WTC11 (cell line): ENCODE results near the gene LGMN. TPM values are rescaled to one million over a fixed set of nuclear protein-coding genes. Genes with fewer than 3 reads are reported as not detected.

Source experiments
- ATAC-seq: fragments of 200-7000 bp; cut with Tn5 transposase; 2 replicates; pipeline ENCODE4 v1.10.0; 2021; ENCODE audit warnings: mild to moderate bottlenecking, moderate library complexity
- CTCF ChIA-PET: fragments of 300-600 bp; sonication (Branson Sonifier 250); formaldehyde crosslinking; loops from one replicate; lab custom pipeline; 2021; ENCODE audit warnings: antibody characterized with exemption; lab: Charles Lee
- POLR2A ChIA-PET: fragments of 350-600 bp; sonication (Branson Sonifier 250); formaldehyde crosslinking; loops from one replicate; lab custom pipeline; 2021; ENCODE audit warnings: antibody characterized with exemption; lab: Charles Lee
- DNase-seq: peaks from one replicate; pipeline ENCODE4 v3.0.0; 2021; ENCODE audit warnings: low spot score
- H3K27ac Mint-ChIP-seq: 2 replicates; pipeline ENCODE4 v1.8.0; 2021; ENCODE audit warnings: mixed read lengths
- H3K27me3 Mint-ChIP-seq: 2 replicates; pipeline ENCODE4 v1.8.0; 2021; ENCODE audit warnings: low read depth, mild to moderate bottlenecking, moderate library complexity, mixed read lengths
- H3K36me3 Mint-ChIP-seq: 2 replicates; pipeline ENCODE4 v1.8.0; 2021; ENCODE audit warnings: mixed read lengths
- H3K4me1 Mint-ChIP-seq: 2 replicates; pipeline ENCODE4 v1.8.0; 2022; ENCODE audit warnings: mixed read lengths
- H3K4me3 Mint-ChIP-seq: 2 replicates; pipeline ENCODE4 v1.8.0; 2021; ENCODE audit warnings: mild to moderate bottlenecking, moderate library complexity, mixed read lengths
- H3K9me3 Mint-ChIP-seq: 2 replicates; pipeline ENCODE4 v1.8.0; 2021; ENCODE audit warnings: mixed read lengths
- CREM ChIP-seq: sonication (generic); formaldehyde crosslinking; IDR thresholded peaks from 2 replicates; pipeline ENCODE4 v1.8.1; 2022; ENCODE audit warnings: mild to moderate bottlenecking, missing genetic modification reagents, moderate library complexity
- ESRRA ChIP-seq: sonication (generic); formaldehyde crosslinking; IDR thresholded peaks from 2 replicates; pipeline ENCODE4 v1.8.1; 2022; ENCODE audit warnings: mild to moderate bottlenecking, missing genetic modification reagents, borderline replicate concordance
- ETV6 ChIP-seq: sonication (generic); formaldehyde crosslinking; IDR thresholded peaks from 2 replicates; pipeline ENCODE4 v1.8.1; 2022; ENCODE audit warnings: mild to moderate bottlenecking, missing genetic modification reagents
- FOXK1 ChIP-seq: sonication (generic); formaldehyde crosslinking; IDR thresholded peaks from 2 replicates; pipeline ENCODE4 v1.8.0; 2022; ENCODE audit warnings: mild to moderate bottlenecking, moderate library complexity, missing genetic modification reagents
- FOXP1 ChIP-seq: sonication (generic); formaldehyde crosslinking; IDR thresholded peaks from 2 replicates; pipeline ENCODE4 v1.8.0; 2022; ENCODE audit warnings: missing genetic modification reagents, mild to moderate bottlenecking, moderate library complexity, borderline replicate concordance
- HMGXB4 ChIP-seq: sonication (generic); formaldehyde crosslinking; IDR thresholded peaks from 2 replicates; pipeline ENCODE4 v1.8.1; 2023; ENCODE audit warnings: mild to moderate bottlenecking, moderate library complexity, missing genetic modification reagents
- KAT7 ChIP-seq: sonication (generic); formaldehyde crosslinking; IDR thresholded peaks from 2 replicates; pipeline ENCODE4 v1.8.1; 2023; ENCODE audit warnings: missing genetic modification reagents, mild to moderate bottlenecking, borderline replicate concordance
- MXD4 ChIP-seq: fragments of 250-450 bp; sonication (Bioruptor Pico); IDR thresholded peaks from 2 replicates; pipeline ENCODE4 v1.8.0; 2021; ENCODE audit warnings: mild to moderate bottlenecking, moderate library complexity, borderline replicate concordance
- MYBL2 ChIP-seq: sonication (generic); formaldehyde crosslinking; IDR thresholded peaks from 2 replicates; pipeline ENCODE4 v1.8.1; 2023; ENCODE audit warnings: mild to moderate bottlenecking, moderate library complexity, missing genetic modification reagents
- NFYB ChIP-seq: sonication (generic); formaldehyde crosslinking; conservative IDR thresholded peaks from 2 replicates; pipeline ENCODE4 v1.8.0; 2022; ENCODE audit warnings: low read depth, missing genetic modification reagents
- PRRX2 ChIP-seq: fragments of 250-450 bp; sonication (Bioruptor Pico); IDR thresholded peaks from 2 replicates; pipeline ENCODE4 v1.8.0; 2021; ENCODE audit warnings: mild to moderate bottlenecking
- RORB ChIP-seq: fragments of 250-450 bp; sonication (Bioruptor Pico); IDR thresholded peaks from 2 replicates; pipeline ENCODE4 v1.9.0; 2021; ENCODE audit warnings: mild to moderate bottlenecking
- TCF7 ChIP-seq: sonication (generic); formaldehyde crosslinking; IDR thresholded peaks from 2 replicates; pipeline ENCODE4 v1.8.0; 2022; ENCODE audit warnings: mild to moderate bottlenecking, low read depth, missing genetic modification reagents, moderate library complexity
- USF2 ChIP-seq: sonication (generic); formaldehyde crosslinking; IDR thresholded peaks from 2 replicates; pipeline ENCODE4 v1.8.1; 2023; ENCODE audit warnings: mild to moderate bottlenecking, missing genetic modification reagents, moderate library complexity
- ZNF232 ChIP-seq: sonication (generic); formaldehyde crosslinking; IDR thresholded peaks from 2 replicates; pipeline ENCODE4 v1.8.0; 2022; ENCODE audit warnings: mild to moderate bottlenecking, missing genetic modification reagents
- ZNF671 ChIP-seq: fragments of 250-450 bp; sonication (Bioruptor Pico); IDR thresholded peaks from 2 replicates; pipeline ENCODE4 v1.8.0; 2021; ENCODE audit warnings: mild to moderate bottlenecking
- total RNA-seq: library from RNA; stranded (reverse); gene quantifications from 3 replicates; pipeline ENCODE4 v1.2.3, GENCODE V29; 2021
- TF ChIP-seq, protein P1 (sequence below): fragments of 250-450 bp; sonication (Bioruptor Pico); IDR thresholded peaks from 2 replicates; pipeline ENCODE4 v1.9.0; 2021; ENCODE audit warnings: mild to moderate bottlenecking, borderline replicate concordance
- TF ChIP-seq, protein P2 (sequence below): sonication (generic); formaldehyde crosslinking; IDR thresholded peaks from 2 replicates; pipeline ENCODE4 v1.8.0; 2023; ENCODE audit warnings: missing genetic modification reagents, mild to moderate bottlenecking, borderline replicate concordance

Gene LGMN
- total RNA-seq, 1 experiment from 2014 or later: 55.7 TPM

- TF ChIP-seq ZNF671 (CRISPR knock-in tag) (no peak), FOXP1 (CRISPR knock-in tag) (no peak)
- ATAC-seq (no peak), DNase-seq (no peak)
- ChIA-PET CTCF (interaction anchor here (1.4 kb wide), 1 partner anchor 108 kb away, joined by 3 read pairs; no protein-coding TSS in a partner anchor), POLR2A (no interaction called here)
- peaks cover 14% of the 10 kb centered on the region for H3K9me3 Mint-ChIP-seq
- H3K27me3 Mint-ChIP-seq: peaks cover 7% of the 10 kb centered on the region
- H3K36me3 Mint-ChIP-seq: peaks cover 26% of the 10 kb centered on the region
- peaks cover 23% of the 10 kb centered on the region for H3K4me1 Mint-ChIP-seq
- H3K4me3 Mint-ChIP-seq: peak overlapping the region; percentile 97
- peak overlapping the region; percentile 97 for H3K27ac Mint-ChIP-seq
These were observed 46.5 kb upstream of the LGMN start for GRCh38 chr14:92794961-92795360.

DNA sequence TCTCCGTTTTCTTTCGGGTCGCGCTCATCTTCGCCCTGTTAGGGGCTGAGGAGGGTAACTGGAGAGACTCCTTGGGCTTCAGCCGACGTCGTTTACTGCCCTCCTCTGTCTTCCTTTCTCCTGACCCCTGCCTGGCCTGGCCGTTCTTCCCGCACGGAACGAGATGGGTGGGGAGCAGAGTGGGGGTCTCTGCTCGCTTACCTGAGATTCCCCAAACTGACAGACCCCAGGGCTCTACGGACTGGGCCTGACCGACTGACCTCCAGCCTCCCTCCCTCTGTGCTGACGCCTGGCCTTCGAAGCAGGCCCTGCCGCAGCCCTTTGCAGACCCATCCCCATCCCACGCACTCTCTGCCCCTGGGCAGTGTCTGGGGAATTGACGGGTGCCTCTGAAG lies 46.1 kb upstream of the LGMN start:
- CTCF ChIA-PET: interaction anchor here (1.4 to 2.1 kb wide), 2 partner anchors 107 to 108 kb away, joined by 3 to 14 read pairs; no protein-coding TSS in a partner anchor

DNA sequence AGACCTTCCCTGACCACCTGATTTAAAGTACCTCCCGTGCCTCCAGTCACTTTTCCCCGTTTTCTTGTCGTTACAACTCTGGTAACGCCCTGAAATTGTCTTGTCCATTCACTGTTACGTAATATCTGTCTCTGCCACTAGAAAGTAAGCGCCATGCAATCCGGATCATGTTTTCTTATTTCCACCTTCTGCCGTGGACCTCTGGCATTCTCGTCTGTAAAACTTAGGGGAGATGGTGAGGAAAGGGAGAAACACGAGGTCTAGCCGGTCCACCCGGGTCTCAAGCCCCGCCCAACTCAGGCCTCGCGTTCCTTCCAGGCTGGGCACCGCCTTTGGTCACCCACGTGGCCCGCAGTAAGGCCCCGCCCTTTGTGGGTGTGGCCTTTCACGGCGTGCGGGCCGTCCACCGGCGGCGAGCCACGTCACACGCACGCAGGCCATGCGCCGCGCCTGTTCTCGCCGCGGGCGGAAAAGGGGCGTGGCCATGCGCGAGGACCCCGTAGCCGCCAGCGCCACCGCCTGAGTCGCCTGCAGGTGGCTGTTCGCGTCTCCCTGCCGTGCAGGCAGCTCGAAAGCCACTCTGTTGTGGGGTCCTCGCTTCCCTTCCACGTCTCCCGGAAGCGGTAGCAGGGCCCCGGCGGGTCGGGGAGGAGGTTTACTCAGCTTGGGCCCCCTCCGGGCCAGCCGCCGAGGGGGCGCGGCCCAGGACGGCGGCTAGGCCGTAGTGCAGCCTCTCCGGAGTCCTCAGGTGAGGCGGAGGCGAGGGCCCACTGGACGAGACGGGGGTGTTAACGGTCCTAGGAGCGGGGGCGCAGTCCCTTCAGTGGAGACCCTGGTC lies 45.5 kb upstream of the LGMN start, which contains the start of gene GOLGA5:
Gene GOLGA5, plus strand, starts transcription at position 597 of the 838 bp plus-strand sequence. CDS start 3,133 bp downstream, outside the sequence.
- ChIA-PET POLR2A (no interaction called here), CTCF (interaction anchor here (0.6 to 2.1 kb wide), 2 partner anchors 106 to 366 kb away, joined by 3 to 14 read pairs; no protein-coding TSS in a partner anchor)
- peak; percentile 96 for DNase-seq
- Mint-ChIP-seq H3K4me3 (peak within 1 kb of the TSS; percentile 97), H3K36me3 (peaks cover 32% of the 10 kb centered on the region), H3K9me3 (peaks cover 24% of the 10 kb centered on the region), H3K27ac (peak within 1 kb of the TSS; percentile 97), H3K27me3 (peaks cover 16% of the 10 kb centered on the region), H3K4me1 (peaks cover 23% of the 10 kb centered on the region)
- peak; percentile 97 for ATAC-seq
- 0 out of 2 replicates have a peak, but pooled peaks have one; percentile 50 for TF ChIP-seq ESRRA
- TF ChIP-seq MYBL2 (CRISPR knock-in tag): peak; percentile 63; the same call in 1 of the 2 replicates
- peak; percentile 92; the same call in 1 of the 2 replicates for TF ChIP-seq CREM (CRISPR knock-in tag)
- TF ChIP-seq, protein P1, sequence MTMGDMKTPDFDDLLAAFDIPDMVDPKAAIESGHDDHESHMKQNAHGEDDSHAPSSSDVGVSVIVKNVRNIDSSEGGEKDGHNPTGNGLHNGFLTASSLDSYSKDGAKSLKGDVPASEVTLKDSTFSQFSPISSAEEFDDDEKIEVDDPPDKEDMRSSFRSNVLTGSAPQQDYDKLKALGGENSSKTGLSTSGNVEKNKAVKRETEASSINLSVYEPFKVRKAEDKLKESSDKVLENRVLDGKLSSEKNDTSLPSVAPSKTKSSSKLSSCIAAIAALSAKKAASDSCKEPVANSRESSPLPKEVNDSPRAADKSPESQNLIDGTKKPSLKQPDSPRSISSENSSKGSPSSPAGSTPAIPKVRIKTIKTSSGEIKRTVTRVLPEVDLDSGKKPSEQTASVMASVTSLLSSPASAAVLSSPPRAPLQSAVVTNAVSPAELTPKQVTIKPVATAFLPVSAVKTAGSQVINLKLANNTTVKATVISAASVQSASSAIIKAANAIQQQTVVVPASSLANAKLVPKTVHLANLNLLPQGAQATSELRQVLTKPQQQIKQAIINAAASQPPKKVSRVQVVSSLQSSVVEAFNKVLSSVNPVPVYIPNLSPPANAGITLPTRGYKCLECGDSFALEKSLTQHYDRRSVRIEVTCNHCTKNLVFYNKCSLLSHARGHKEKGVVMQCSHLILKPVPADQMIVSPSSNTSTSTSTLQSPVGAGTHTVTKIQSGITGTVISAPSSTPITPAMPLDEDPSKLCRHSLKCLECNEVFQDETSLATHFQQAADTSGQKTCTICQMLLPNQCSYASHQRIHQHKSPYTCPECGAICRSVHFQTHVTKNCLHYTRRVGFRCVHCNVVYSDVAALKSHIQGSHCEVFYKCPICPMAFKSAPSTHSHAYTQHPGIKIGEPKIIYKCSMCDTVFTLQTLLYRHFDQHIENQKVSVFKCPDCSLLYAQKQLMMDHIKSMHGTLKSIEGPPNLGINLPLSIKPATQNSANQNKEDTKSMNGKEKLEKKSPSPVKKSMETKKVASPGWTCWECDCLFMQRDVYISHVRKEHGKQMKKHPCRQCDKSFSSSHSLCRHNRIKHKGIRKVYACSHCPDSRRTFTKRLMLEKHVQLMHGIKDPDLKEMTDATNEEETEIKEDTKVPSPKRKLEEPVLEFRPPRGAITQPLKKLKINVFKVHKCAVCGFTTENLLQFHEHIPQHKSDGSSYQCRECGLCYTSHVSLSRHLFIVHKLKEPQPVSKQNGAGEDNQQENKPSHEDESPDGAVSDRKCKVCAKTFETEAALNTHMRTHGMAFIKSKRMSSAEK (CRISPR knock-in tag): no peak
- TF ChIP-seq ZNF232 (CRISPR knock-in tag): peak; percentile 87; the same call in 1 of the 2 replicates
- peak; percentile 95 for TF ChIP-seq USF2 (CRISPR knock-in tag)
- no peak for TF ChIP-seq TCF7 (CRISPR knock-in tag)
- peak; percentile 57 for TF ChIP-seq NFYB (CRISPR knock-in tag)
- TF ChIP-seq HMGXB4 (CRISPR knock-in tag): peak; percentile 83
- no peak for TF ChIP-seq MXD4 (CRISPR knock-in tag)
- TF ChIP-seq FOXK1 (CRISPR knock-in tag): peak; percentile 99
- peak; percentile 14; the same call in 1 of the 2 replicates for TF ChIP-seq RORB (CRISPR knock-in tag)
- TF ChIP-seq, protein P2, sequence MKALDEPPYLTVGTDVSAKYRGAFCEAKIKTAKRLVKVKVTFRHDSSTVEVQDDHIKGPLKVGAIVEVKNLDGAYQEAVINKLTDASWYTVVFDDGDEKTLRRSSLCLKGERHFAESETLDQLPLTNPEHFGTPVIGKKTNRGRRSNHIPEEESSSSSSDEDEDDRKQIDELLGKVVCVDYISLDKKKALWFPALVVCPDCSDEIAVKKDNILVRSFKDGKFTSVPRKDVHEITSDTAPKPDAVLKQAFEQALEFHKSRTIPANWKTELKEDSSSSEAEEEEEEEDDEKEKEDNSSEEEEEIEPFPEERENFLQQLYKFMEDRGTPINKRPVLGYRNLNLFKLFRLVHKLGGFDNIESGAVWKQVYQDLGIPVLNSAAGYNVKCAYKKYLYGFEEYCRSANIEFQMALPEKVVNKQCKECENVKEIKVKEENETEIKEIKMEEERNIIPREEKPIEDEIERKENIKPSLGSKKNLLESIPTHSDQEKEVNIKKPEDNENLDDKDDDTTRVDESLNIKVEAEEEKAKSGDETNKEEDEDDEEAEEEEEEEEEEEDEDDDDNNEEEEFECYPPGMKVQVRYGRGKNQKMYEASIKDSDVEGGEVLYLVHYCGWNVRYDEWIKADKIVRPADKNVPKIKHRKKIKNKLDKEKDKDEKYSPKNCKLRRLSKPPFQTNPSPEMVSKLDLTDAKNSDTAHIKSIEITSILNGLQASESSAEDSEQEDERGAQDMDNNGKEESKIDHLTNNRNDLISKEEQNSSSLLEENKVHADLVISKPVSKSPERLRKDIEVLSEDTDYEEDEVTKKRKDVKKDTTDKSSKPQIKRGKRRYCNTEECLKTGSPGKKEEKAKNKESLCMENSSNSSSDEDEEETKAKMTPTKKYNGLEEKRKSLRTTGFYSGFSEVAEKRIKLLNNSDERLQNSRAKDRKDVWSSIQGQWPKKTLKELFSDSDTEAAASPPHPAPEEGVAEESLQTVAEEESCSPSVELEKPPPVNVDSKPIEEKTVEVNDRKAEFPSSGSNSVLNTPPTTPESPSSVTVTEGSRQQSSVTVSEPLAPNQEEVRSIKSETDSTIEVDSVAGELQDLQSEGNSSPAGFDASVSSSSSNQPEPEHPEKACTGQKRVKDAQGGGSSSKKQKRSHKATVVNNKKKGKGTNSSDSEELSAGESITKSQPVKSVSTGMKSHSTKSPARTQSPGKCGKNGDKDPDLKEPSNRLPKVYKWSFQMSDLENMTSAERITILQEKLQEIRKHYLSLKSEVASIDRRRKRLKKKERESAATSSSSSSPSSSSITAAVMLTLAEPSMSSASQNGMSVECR (CRISPR knock-in tag): peak; percentile 39; the same call in 1 of the 2 replicates

More for the DNA sequence above, 46.1 kb upstream of the LGMN start:
- Mint-ChIP-seq H3K4me1 (peaks cover 23% of the 10 kb centered on the region), H3K4me3 (peak overlapping the region; percentile 97), H3K27me3 (peaks cover 11% of the 10 kb centered on the region), H3K36me3 (peaks cover 26% of the 10 kb centered on the region), H3K27ac (peak overlapping the region; percentile 97)
- POLR2A ChIA-PET: no interaction called here
- ATAC-seq: 0 out of 2 replicates have a peak, but pooled peaks have one; percentile 2
- TF ChIP-seq ETV6 (CRISPR knock-in tag) (peak; percentile 4), KAT7 (CRISPR knock-in tag) (0 out of 2 replicates have a peak, but pooled peaks have one; percentile 2), PRRX2 (CRISPR knock-in tag) (no peak)
- TF ChIP-seq, all 79 proteins: peak for 2
- H3K9me3 Mint-ChIP-seq: peaks cover 18% of the 10 kb centered on the region
- DNase-seq: peak; percentile 12
